Large intestine (tissue), 3 donors: Measurements from ENCODE around the gene CRMP1. TPM values are rescaled to one million over a fixed set of nuclear protein-coding genes. Genes with fewer than 3 reads are reported as not detected.

ENCODE experiments used
- DNase-seq, 2 donors: peaks; one replicate each; pipeline versions ENCODE4 v3.0.0 to v3.0.0-alpha.2; 2013
- H3K27ac ChIP-seq: one replicate; pipeline ENCODE4 v1.5.1; 2013; ENCODE audit warnings: low read length
- H3K27me3 ChIP-seq: 2 replicates; pipeline ENCODE4 v1.6.1; 2013; ENCODE audit warnings: low read length; ENCODE audit not compliant: control insufficient read depth, insufficient read depth
- H3K36me3 ChIP-seq: 2 replicates; pipeline ENCODE4 v1.6.1; 2013; ENCODE audit warnings: low read length; ENCODE audit not compliant: control insufficient read depth, insufficient read depth
- H3K4me1 ChIP-seq: one replicate; pipeline ENCODE4 v1.6.1; 2013; ENCODE audit warnings: low read length; ENCODE audit not compliant: control insufficient read depth, insufficient read depth
- H3K4me3 ChIP-seq: one replicate; pipeline ENCODE4 v1.5.1; 2013; ENCODE audit warnings: low read length
- H3K9me3 ChIP-seq: one replicate; pipeline ENCODE4 v1.6.1; 2013; ENCODE audit warnings: mild to moderate bottlenecking, low read depth, low read length, moderate library complexity; ENCODE audit not compliant: control insufficient read depth
- WGBS: methylation state at CpG from one replicate; pipeline ENCODE4 v1.1.5; 2013; ENCODE audit warnings: low lambda C conversion rate; ENCODE audit not compliant: insufficient coverage; 5-methylcytosine and 5-hydroxymethylcytosine counted together
- polyA plus RNA-seq: library from polyadenylated mRNA; unstranded; fragments of 120-200 nt; gene quantifications from one replicate; pipeline ENCODE4 v1.2.1, GENCODE V29; 2013

The CRMP1 gene
- polyA plus RNA-seq, 1 donor = 31.5 TPM

DNA sequence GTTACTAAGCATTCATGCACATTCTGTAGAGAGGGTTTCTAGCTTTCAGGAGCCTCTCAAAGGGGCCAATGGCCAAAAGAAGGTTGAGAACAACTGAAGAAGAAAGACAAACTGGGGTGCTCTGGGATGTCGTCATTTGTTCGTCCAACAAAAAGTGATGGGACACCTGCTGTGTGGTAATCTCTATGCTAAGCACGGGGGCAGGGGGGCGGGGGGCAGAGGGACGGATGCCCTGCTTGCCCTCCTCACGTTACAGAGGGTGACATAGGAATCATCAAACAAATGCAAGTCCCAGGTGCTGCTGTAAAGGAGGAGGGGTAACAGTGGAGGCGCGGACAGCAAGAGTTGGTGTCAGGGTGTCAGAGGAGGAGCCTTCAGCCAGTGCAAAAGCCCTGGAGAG is 12.8 kb upstream of the CRMP1 start:
- H3K9me3 ChIP-seq = no peaks in the 10 kb centered on the region
- no peaks in the 10 kb centered on the region for H3K36me3 ChIP-seq
- H3K27ac ChIP-seq = no peak overlapping the region
- WGBS = no CpG with 5 or more reads among the region's 8 CpGs
- H3K4me1 ChIP-seq = no peaks in the 10 kb centered on the region
- no peak overlapping the region for H3K4me3 ChIP-seq
- H3K27me3 ChIP-seq = peaks cover 8% of the 10 kb centered on the region
- DNase-seq = no peak

DNA sequence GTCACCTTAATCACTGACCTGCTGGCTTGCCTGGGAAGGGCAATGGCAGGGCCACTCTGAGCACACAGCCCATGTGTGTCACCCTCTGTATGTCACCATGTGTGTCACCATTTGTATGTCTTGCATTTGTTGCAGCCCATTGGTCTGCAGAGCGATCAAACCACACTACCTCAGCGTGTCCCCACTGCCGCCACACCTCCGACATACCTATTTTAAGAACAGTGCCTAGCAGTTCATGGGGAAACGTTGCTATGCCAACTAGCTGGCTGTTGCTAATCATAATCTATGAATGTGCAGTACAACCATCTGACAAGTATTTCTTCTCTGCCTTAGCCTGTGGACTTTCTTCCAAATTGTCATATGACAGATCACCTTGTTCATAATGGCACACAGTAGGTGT is 8.0 kb upstream of the CRMP1 start:
- H3K4me3 ChIP-seq = no peak overlapping the region

DNA sequence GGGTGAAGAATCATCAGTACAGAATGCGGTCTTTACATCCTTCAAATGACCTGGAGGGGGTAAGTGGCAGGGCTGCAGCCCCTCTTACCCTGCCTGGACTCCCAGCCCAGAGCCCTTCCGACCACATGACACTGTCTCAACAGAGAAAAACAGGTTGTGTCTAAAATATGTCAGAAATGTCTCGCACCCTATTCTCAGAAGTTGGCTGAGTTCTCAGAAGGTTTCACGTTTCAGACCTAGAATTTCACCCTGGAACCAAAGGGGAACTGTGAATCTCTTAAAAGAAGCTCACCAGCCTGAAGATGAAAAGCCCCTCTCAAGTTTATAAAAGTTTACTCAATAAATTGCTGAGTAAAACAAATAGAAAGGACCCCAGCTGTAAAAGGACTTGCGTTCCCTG is 7.0 kb upstream of the CRMP1 start:
- Histone ChIP-seq H3K27ac (no peak overlapping the region), H3K9me3 (no peaks in the 10 kb centered on the region), H3K27me3 (peaks cover 40% of the 10 kb centered on the region), H3K36me3 (no peaks in the 10 kb centered on the region), H3K4me1 (no peaks in the 10 kb centered on the region), H3K4me3 (no peak overlapping the region)
- 0% methylated on average over 1 of the region's 5 CpGs for WGBS
- DNase-seq = no peak

More for the DNA sequence above, 8.0 kb upstream of the CRMP1 start:
- H3K9me3 ChIP-seq = no peaks in the 10 kb centered on the region
- H3K36me3 ChIP-seq = no peaks in the 10 kb centered on the region
- H3K4me1 ChIP-seq = no peaks in the 10 kb centered on the region
- no CpG with 5 or more reads among the region's 5 CpGs for WGBS
- H3K27me3 ChIP-seq = peaks cover 34% of the 10 kb centered on the region
- H3K27ac ChIP-seq = no peak overlapping the region
- no peak for DNase-seq

DNA sequence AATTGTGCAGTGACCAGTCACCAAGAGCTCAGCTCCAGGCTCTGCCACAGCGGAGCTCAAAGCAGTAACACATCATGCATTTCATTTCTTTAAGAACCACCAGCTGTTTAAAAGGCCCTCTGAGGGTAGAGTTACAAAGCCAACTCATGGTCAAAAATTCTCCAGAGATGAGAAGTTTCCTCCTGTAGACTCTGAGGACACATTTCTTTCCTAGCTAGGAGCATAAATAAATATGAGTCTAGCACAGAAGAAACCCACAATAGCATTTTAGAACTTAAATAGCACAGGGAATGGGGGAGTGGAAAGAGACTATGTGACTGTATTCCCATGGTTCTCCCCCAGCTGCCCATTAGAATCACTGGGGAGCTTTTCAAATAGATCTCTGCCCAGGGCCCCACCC is 6.5 kb upstream of the CRMP1 start:
- DNase-seq = no peak
- H3K4me1 ChIP-seq = no peaks in the 10 kb centered on the region
- H3K27ac ChIP-seq = no peak overlapping the region
- no peaks in the 10 kb centered on the region for H3K9me3 ChIP-seq
- peaks cover 45% of the 10 kb centered on the region for H3K27me3 ChIP-seq
- H3K36me3 ChIP-seq = no peaks in the 10 kb centered on the region
- no CpG with 5 or more reads among the region's 1 CpG for WGBS
- H3K4me3 ChIP-seq = no peak overlapping the region

DNA sequence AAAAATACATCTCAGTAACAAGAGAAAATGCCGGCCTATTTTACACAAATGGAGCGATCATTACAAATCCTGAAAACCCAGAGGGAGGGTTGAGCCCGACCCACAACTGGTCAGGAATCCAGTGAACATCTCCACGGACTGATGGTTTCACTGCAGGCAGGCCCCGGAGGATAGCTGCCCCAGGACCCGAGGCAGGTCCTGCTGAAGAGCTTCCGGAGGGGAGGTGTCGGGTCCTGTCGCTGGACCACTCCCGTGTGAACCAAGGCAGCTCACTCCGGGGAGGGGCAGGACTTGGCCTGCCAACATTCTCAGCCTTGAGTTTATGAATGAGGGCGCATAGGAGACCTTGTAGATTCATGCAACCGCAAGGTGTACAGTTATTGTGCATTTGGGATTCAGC is 4.8 kb upstream of the CRMP1 start:
- Histone ChIP-seq H3K4me3 (no peak overlapping the region), H3K27ac (no peak overlapping the region), H3K27me3 (peaks cover 55% of the 10 kb centered on the region), H3K9me3 (no peaks in the 10 kb centered on the region), H3K36me3 (no peaks in the 10 kb centered on the region), H3K4me1 (no peaks in the 10 kb centered on the region)
- no CpG with 5 or more reads among the region's 13 CpGs for WGBS
- no peak for DNase-seq

DNA sequence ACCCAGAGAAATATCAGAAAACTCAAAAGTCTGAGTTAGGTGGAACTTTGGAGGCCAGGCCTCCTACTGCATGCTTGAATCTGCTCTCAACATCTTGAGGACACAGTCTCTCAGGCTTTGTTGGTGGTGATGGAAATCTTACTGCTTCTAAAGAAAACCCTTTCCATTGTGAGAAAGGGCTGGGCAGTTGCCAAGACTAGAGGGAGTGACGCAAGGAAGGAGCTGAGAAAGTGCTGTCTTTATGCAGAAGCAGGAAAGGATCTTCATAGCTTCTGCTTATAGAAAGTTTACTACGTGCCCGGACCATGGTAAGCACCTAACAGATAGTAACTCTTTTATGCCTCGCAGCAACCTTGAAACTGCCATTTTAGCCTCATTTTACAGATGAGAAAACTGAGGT is 2.4 kb upstream of the CRMP1 start:
- WGBS = 82% methylated on average over 2 of the region's 4 CpGs
- no peaks in the 10 kb centered on the region for H3K4me1 ChIP-seq
- H3K4me3 ChIP-seq = no peak overlapping the region
- no peak for DNase-seq
- H3K27me3 ChIP-seq = peaks cover 67% of the 10 kb centered on the region
- H3K36me3 ChIP-seq = no peaks in the 10 kb centered on the region
- H3K9me3 ChIP-seq = peaks cover 4% of the 10 kb centered on the region
- H3K27ac ChIP-seq = no peak overlapping the region

DNA sequence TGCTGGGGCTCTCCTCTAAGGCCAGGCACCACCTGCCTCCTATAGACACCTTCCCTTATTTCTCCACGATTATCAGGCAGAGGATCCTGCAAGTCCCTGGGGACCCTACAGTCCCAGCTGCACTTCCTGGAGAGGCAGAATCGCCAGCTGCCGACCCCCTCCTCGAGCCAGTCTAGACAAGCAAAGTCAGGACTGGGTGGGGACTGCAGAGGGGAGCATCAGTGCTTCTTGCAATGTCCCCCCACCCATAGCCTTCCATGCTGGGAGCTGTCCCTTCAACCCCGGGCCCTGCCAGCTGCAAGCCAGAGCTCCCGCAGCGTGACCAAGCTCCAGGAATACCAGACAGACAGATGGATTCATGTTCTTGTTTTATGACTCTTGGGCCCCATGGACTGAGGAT is 1.4 kb upstream of the CRMP1 start:
- DNase-seq = no peak
- H3K4me1 ChIP-seq = no peaks in the 10 kb centered on the region
- H3K36me3 ChIP-seq = no peaks in the 10 kb centered on the region
- no peak overlapping the region for H3K4me3 ChIP-seq
- H3K9me3 ChIP-seq = peaks cover 4% of the 10 kb centered on the region
- H3K27ac ChIP-seq = no peak overlapping the region
- no CpG with 5 or more reads among the region's 7 CpGs for WGBS
- H3K27me3 ChIP-seq = peaks cover 71% of the 10 kb centered on the region

DNA sequence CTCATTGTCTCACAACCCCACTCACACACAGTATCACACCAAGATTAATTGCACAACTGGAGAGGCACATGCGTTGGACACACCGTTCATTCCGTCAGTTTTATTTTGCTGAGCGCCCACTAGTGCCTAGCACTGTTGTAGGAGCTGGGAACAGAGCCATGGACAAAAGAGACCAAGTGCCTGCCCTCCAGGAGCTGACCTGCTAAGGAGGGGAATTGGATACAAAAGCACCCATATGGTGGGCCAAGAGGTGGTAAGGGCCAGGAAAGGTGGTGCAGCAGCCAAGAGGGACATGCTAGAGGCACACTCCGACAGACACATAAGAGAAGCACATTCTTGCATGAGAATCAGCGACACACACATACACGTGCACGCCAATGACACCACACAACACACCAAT is 705 bp upstream of the CRMP1 start:
- H3K27me3 ChIP-seq = peaks cover 74% of the 10 kb centered on the region

DNA sequence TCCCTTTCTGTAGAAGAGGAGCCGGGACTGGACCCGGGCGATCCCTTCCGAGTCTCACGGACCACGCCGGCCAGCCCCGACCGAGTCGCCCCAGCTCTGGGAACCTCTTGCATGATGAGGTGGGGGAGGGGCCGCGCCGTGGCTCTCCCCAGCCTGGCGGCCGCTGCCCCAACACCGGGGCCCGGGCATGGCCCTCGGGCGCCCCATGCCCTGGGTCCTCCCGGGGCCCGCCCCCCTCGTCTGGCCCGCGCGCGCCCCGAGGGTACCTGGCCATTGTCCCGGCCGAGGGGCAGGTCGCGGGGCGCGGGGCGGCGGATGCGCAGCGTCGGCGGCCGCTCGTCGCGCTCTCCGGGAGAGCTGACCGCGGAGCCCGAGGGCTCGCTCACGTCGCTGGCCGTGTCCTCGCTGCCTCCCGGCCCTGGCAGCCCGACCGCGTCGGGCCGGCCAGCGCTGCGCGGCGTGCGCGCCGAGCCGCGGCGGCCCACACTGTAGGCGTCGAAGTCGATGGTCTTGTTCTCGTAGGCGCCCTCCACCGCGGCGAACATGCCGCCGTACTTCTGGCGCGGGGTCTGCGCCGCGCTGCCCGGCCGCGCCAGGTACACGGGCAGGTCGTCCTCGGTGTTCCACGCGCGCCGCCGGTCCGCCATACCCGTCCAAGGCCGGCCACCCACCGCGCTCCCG is 423 bp downstream of the CRMP1 start:
- H3K36me3 ChIP-seq = no peaks in the 10 kb centered on the region
- H3K4me3 ChIP-seq = no peak overlapping the region
- WGBS = no CpG with 5 or more reads among the region's 100 CpGs
- H3K4me1 ChIP-seq = no peaks in the 10 kb centered on the region
- DNase-seq = no peak
- no peak overlapping the region for H3K27ac ChIP-seq
- H3K9me3 ChIP-seq = peaks cover 7% of the 10 kb centered on the region
- peaks cover 72% of the 10 kb centered on the region for H3K27me3 ChIP-seq

More for the DNA sequence above, 705 bp upstream of the CRMP1 start:
- H3K4me1 ChIP-seq = no peaks in the 10 kb centered on the region
- WGBS = no CpG with 5 or more reads among the region's 8 CpGs
- H3K27ac ChIP-seq = no peak overlapping the region
- peaks cover 4% of the 10 kb centered on the region for H3K9me3 ChIP-seq
- DNase-seq = no peak
- H3K36me3 ChIP-seq = no peaks in the 10 kb centered on the region
- H3K4me3 ChIP-seq = no peak overlapping the region

DNA sequence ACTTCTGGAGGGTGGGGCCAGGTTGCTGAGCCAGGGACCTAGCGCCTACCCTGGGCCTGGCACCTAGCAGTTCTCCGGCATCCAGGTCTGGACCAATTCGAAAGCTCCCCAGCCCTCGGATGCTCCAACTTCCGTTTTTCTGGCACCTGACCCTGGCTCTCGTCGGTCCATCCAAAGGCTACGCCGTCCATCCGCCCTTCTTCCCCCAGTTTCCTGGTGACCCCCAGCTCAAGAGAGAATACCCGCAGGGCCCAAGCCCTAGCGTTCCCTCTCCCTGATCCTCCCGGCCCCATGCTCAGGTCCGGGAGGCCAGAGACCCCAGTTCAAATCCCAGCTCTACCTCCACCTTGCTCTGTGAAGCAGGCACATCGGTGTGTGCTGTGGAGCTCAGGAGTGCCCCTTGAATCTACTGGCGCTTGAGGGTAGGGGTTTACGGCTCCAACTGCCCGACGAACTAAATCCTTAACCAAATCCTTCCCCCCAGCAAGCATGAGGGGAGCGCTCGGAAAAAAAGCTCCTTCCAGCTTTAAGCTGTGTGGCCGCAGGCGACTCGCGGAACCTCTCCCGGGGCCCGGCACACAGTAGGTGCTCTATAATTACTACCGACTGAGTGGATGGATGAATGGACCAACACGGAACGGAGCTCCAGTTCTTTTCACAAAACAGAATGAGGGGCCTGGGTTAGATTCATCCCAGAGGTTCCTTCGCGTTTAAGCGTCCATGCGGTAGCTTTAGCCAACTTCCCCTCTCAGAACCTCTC is 1.1 kb downstream of the CRMP1 start:
- Histone ChIP-seq H3K9me3 (peaks cover 7% of the 10 kb centered on the region), H3K4me3 (no peak overlapping the region), H3K36me3 (no peaks in the 10 kb centered on the region), H3K27me3 (peaks cover 79% of the 10 kb centered on the region), H3K4me1 (no peaks in the 10 kb centered on the region), H3K27ac (no peak overlapping the region)
- no peak for DNase-seq
- no CpG with 5 or more reads among the region's 34 CpGs for WGBS
